RPMI7951 (cell line): ENCODE results near the gene ACTN4. TPM values are rescaled to one million over a fixed set of nuclear protein-coding genes. Genes with fewer than 3 reads are reported as not detected.
"Not testable (repeated sequence)": the region's sequence is repeated elsewhere in the genome, so short reads cannot be mapped to it uniquely, and the experiment has no call there.

Experiments used
- DNase-seq: peaks from one replicate; pipeline ENCODE4 v3.0.0-alpha.2; 2012; ENCODE audit warnings: low read depth
- total RNA-seq: library from RNA; depleted of rRNA; stranded (reverse); fragments of >200 nt; shearing (Covaris generic); gene quantifications from 2 replicates; pipeline ENCODE4 v1.2.3, GENCODE V29; 2014; rRNA removed

The ACTN4 gene
- total RNA-seq, result 306 and 358 TPM in 2 replicates

DNA sequence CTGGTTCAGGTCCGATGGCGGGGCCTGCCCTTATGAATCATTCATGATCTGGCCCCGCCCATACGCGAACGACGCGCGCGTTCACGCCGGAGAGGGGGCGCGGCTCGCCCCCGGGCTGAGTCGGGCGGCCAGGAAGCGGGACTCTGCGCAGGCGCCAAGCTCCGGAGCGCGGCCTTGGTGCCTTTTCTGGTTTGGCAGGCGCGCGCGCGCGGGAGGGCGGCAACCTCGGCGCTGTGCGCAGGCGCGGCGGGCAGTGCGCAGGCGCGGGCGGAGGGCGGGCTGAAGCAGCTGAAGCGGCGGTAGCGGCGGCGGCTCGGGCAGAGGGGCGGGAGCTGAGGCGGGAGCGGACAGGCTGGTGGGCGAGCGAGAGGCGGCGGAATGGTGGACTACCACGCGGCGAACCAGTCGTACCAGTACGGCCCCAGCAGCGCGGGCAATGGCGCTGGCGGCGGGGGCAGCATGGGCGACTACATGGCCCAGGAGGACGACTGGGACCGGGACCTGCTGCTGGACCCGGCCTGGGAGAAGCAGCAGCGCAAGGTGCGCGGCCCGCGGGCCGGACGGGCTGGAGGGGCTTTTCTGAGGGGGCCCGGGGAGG, at the start of gene ACTN4:
Gene ACTN4, plus strand, starts transcription at position 282 of the 598 bp plus-strand sequence. Its CDS starts 97 bp downstream, at position 379.
- DNase-seq, result peak; percentile 95

DNA sequence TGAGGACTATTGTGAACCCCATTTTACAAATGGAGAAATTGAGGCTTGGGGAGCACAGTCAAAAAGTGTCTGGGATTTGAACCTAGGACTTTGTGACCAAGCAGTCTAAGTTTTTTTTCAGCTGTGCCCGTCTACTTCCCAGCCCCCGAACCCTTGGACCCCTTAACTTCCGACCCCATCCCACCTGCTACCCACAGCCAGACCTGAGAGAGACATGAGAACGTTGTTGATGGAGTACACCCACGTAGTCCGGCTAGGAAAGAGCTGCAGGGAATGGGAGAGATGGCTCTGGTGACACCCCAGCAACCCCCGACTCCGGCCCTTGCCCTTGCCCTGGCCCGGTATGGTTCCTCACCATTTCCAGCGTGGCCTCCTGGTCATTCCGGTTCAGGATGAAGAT, 47.7 kb upstream of the ACTN4 start:
- no peak for DNase-seq

GRCh38 chr19:38602856-38603255, 44.6 kb upstream of the ACTN4 start:
- not testable (repeated sequence) for DNase-seq

DNA sequence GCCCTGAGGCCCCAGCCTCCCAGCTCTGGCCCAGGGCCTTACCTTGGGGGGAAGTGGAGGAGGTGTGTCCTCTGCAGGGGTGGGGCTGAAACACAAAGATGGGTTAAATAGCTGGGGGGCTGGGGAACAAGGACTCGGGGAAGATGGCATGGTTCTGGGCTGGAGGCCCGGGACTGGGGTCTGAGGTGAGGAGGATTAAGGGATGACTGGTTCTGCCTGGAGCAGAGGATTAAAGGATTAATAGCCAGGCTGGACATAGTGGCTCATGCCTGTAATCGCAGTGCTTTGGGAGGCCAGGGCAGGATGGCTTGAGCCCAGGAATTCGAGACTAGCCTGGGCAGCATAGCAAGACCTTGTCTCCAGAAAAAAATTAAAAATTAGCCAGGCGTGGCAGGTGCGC, 41.3 kb upstream of the ACTN4 start:
- DNase-seq, result no peak

DNA sequence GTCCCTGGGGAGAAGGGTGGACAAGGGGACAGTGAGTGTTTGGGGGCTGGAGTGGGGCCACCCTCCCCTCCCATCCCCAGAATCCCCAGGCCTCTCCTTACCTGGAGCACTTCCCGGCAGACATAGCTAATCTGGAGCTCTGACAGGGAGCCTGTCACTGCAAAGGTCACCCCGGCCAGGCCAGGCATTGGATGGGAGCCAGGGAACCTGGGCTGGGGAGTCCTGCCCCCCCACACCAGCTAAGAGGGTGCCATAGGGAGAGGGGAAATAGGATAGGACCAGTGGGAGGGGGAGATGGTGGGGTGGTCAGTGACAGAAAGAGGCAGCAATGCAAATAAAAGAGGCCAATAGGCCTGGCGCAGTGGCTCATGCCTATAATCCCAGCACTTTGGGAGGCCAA, 33.2 kb upstream of the ACTN4 start:
- no peak for DNase-seq

GRCh38 chr19:38615007-38615581, 32.4 kb upstream of the ACTN4 start:
- no peak for DNase-seq

GRCh38 chr19:38616265-38616664, 31.2 kb upstream of the ACTN4 start:
- no peak for DNase-seq

DNA sequence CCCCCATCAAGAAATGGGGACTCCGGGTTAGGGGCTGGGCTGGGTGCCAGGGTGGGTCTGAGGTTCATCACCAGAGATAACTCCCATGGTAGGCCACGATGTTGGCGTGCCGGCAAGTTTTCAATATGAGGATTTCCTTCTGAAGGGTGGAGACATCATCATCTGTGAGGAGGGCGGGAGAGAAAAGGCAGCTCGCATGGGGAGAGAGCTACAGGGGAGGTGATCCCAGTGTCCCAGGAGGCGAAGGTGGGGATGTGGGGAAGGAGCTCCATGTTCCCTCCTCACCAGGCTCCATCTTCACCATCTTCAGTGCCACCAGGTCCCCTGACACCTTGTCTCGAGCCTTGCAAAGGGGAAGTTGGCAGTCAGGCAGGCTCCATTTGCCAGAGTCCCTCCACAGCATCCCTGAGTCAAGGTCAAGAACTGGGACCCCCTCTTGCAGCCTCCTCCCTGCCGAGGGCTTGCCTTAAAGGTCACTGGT, 30.1 kb upstream of the ACTN4 start:
- no peak for DNase-seq

GRCh38 chr19:38617764-38618589, 29.5 kb upstream of the ACTN4 start, which contains the start of gene MAP4K1:
TSS of gene MAP4K1 (minus strand) at chr19:38617953. CDS start at chr19:38617895, 58 bp downstream.
- no peak for DNase-seq

DNA sequence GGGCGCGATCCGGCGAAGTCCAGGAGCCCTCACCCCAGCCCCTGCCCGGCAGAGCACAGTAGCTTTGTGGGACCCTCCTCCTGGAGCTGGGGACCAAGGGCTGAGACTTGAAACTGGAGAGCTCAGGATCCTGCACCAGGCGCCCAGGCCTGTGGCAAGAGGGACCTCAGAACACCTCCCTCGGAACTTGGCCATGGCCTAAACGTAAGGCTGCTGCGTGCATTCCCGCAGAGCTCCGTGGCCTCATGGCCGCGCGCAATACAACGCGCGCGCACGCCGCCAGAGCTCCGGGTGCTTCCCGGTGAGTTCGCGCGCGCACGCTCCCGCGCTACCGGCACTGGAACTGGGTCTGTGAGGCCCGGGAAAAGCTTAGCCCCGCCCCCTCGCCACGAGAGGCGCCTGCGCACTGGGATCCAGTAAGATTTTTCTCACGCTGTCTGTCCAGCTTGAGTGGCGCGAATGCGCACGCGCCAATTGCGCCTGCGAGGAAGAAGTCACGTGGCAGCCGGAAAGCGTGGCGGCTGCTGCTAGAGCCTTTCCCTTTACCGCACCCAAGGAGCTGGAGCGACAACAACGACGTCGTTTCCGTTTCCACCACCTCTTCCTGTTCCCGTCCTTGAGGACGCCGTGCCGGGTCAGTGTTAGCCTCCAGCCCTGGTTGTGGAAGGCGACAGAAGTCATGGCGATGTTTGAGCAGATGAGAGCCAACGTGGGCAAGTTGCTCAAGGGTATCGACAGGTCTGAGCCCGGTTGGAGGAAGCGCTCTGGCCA, 28.7 kb upstream of the ACTN4 start, which contains the start of gene EIF3K:
Gene EIF3K, plus strand, starts transcription at position 599 of the 771 bp plus-strand sequence. Its CDS starts 81 bp downstream, at position 680.
- DNase-seq, result peak; percentile 98

- no peak for DNase-seq
Observed at GRCh38 chr19:38619361-38620174, 27.9 kb upstream of the ACTN4 start.

DNA sequence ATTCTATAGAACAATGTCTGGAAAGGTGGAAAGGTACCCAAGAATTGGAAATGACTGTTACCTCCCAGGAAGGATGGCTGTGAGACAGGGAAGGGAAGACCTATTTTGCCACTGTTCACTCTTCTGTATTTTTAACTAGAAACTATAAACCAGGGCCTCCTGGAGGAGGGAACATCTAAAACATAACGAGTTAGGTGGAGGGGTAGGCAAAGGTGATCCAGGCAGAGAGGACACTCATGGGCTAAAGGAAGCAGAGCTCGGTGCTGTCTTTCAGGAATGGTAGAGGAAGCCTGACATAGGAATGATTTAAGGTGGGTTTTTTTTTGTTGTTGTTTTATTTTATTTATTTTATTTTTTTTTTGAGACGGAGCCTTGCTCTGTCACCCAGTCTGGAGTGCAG, 22.6 kb upstream of the ACTN4 start:
- DNase-seq, result no peak

GRCh38 chr19:38626401-38626800, 21.0 kb upstream of the ACTN4 start:
- no peak for DNase-seq

DNA sequence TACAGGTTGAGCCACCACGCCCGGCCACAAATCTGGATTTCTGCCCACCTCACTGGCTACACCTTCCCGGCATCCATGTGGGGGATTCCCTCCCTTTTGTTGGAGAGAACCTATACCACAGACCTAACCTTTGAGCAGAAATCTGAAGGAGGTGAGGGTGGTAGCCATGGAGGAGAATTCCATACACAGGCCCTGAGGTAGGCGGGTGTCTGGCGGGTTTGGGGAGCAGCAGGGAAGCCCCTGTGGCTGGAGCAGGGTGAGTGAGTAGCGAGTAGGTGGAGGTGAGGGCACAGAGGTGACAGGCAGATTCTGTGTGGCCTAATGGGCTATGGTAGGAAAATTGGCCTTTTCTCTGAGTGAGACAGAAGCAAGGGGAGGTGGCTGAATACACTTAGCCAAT, 17.9 kb upstream of the ACTN4 start:
- no peak for DNase-seq

- DNase-seq, result not testable (repeated sequence)
Observed at GRCh38 chr19:38631301-38631700, 16.1 kb upstream of the ACTN4 start.

DNA sequence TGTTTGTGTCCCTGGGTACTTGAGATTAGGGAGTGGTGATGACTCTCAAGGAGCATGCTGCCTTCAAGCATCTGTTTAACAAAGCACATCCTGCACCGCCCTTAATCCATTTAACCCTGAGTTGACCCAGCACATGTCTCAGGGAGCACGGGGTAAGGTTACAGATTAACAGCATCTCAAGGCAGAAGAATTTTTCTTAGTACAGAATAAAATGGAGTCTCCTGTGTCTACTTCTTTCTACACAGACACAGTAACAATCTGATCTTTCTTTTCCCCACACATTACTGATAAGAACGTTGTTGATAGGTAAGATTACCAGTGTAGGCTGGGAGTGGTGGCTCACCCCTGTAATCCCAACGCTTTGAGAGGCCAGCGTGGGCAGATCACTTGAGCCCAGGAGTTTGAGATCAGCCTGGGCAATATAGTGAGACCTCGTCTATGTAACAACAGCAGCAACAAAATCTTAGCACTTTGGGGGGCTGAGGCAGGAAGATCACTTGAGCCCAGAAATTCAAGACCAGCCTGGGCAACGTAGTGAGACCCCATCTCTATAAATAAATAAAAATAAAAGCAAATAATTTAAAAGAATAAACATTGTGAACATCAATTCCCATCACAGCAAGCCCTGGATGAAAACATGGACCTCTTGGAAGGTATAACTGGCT, 15.5 kb upstream of the ACTN4 start:
- DNase-seq, result not testable (repeated sequence)

- DNase-seq, result no peak
Observed at GRCh38 chr19:38632476-38633213, 14.8 kb upstream of the ACTN4 start.

DNA sequence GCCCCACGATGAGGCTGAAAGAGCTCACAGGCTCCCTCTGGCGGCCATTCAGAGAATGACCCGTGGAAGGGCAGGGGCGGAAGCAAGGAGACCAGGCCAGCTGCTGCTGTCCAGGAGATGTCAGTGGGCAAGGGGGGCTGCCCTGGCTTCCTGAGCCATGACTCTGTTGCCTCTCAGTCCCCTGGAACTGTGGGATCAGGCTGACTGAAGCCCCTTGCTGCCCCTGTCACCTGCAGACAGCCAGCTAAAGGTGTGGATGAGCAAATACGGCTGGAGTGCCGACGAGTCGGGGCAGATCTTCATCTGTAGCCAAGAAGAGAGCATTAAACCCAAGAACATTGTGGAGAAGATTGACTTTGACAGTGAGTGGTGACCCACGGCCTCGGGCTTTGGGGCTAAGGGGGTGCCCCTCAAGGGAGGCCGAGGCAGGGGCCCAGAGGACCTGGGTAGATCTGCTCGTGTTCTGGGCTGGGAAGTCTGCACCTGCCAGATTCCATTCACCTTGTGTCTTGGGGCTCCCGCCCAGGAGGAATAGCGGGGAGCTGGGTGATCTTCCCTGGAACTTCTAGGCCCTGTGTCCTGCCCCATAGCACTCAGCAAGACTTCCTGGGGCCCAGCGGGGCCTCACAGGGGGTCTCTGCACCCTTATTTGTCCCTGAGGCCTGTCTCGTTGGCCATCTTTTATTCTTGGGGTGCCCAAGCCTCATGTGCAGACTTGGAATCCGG, 12.5 kb upstream of the ACTN4 start:
- DNase-seq, result peak; percentile 62
